Endothelial cell of umbilical vein (primary cell): ENCODE data around the gene WIF1. TPM values are rescaled to one million over a fixed set of nuclear protein-coding genes. Genes with fewer than 3 reads are reported as not detected.

ENCODE experiments used
- BruUV-seq: library from RNA; stranded (reverse); fragments of 400-500 nt; replicated peaks from 2 replicates; lab custom pipeline; 2021; lab: Mats Ljungman, UMichigan
- CTCF ChIA-PET: fragments of 300-600, 350-600 bp; sonication (Branson Sonifier 250); formaldehyde crosslinking; loops from one replicate; lab custom pipeline; 2021; ENCODE audit warnings: antibody characterized with exemption, inconsistent platforms; lab: Charles Lee
- POLR2A ChIA-PET: fragments of 300-600, 350-600 bp; sonication (Branson Sonifier 250); formaldehyde crosslinking; loops from one replicate; lab custom pipeline; 2021; ENCODE audit warnings: antibody characterized with exemption, inconsistent platforms; lab: Charles Lee
- DNase-seq: peaks from one replicate; pipeline ENCODE4 v3.0.0-alpha.2; 2011; ENCODE audit warnings: low read depth, low spot score
- FAIRE-seq: peaks from 2 replicates; lab custom pipeline; 2011; peaks lifted over from hg19 to GRCh38; lab: Jason Lieb, UNC
- H2AFZ ChIP-seq: 2 replicates; pipeline ENCODE4 v1.6.0; 2012; ENCODE audit warnings: low read depth, low read length, control low read depth, inconsistent platforms
- H3K27ac ChIP-seq: 2 replicates; pipeline ENCODE4 v1.5.1; 2011; ENCODE audit warnings: low read depth, mild to moderate bottlenecking, control low read depth, low read length, moderate library complexity; ENCODE audit not compliant: insufficient read depth
- H3K27me3 ChIP-seq, 2 experiments: 2 replicates each; pipeline versions ENCODE4 v1.6.0 to v1.6.1; 2011; ENCODE audit warnings: low read length in 2 of 2, mixed read lengths in 1 of 2; ENCODE audit not compliant: control insufficient read depth in 2 of 2, insufficient read depth in 2 of 2
- H3K36me3 ChIP-seq, 2 experiments: 2 replicates in 1 of 2; 3 replicates in 1 of 2; pipeline ENCODE4 v1.5.1; 2011; ENCODE audit warnings: low read length in 2 of 2, mild to moderate bottlenecking in 1 of 2, moderate library complexity in 1 of 2; ENCODE audit not compliant: control insufficient read depth in 2 of 2, insufficient read depth in 2 of 2; ENCODE audit errors: extremely low read depth in 1 of 2
- H3K4me1 ChIP-seq: 3 replicates; pipeline ENCODE4 v1.5.1; 2011; ENCODE audit warnings: mild to moderate bottlenecking, low read length; ENCODE audit not compliant: control insufficient read depth, insufficient read depth; ENCODE audit errors: extremely low read depth
- H3K4me2 ChIP-seq: 2 replicates; pipeline ENCODE4 v1.6.1; 2011; ENCODE audit warnings: low read length, control low read depth, mixed read lengths; ENCODE audit not compliant: insufficient read depth
- H3K4me3 ChIP-seq, 3 experiments: fragments of 200-600 bp in 1 of 3; sonication (generic), shearing (Covaris generic) in 1 of 3; replicated peaks in 1 of 3; 2 replicates each; pipeline ENCODE4 v1.5.1; 2011 to 2016; ENCODE audit warnings: control low read depth in 3 of 3, low read length in 3 of 3, mild to moderate bottlenecking in 2 of 3, inconsistent platforms in 1 of 3, low read depth in 1 of 3, moderate library complexity in 1 of 3; ENCODE audit not compliant: insufficient read depth in 1 of 3
- H3K79me2 ChIP-seq: 2 replicates; pipeline ENCODE4 v1.6.0; 2012; ENCODE audit warnings: low read length, inconsistent platforms; ENCODE audit not compliant: control insufficient read depth, insufficient read depth
- H3K9ac ChIP-seq: replicated peaks from 2 replicates; pipeline ENCODE3; 2011; ENCODE audit warnings: low read length, control low read depth; ENCODE audit not compliant: insufficient read depth; ENCODE audit errors: extremely low read depth
- H3K9me1 ChIP-seq: replicated peaks from 3 replicates; pipeline ENCODE4 v1.6.0; 2011; ENCODE audit warnings: mild to moderate bottlenecking, low read length; ENCODE audit not compliant: control insufficient read depth, insufficient read depth; ENCODE audit errors: extremely low read depth
- H3K9me3 ChIP-seq: replicated peaks from 2 replicates; pipeline ENCODE4 v1.5.1; 2012; ENCODE audit warnings: low read length, inconsistent platforms; ENCODE audit not compliant: control insufficient read depth, insufficient read depth
- H4K20me1 ChIP-seq: replicated peaks from 2 replicates; pipeline ENCODE3; 2011; ENCODE audit warnings: mild to moderate bottlenecking, low read length; ENCODE audit not compliant: control insufficient read depth, insufficient read depth; ENCODE audit errors: extremely low read depth
- EZH2 ChIP-seq: IDR thresholded peaks from 2 replicates; pipeline ENCODE4 v1.6.1; 2012; ENCODE audit warnings: borderline replicate concordance, low read depth, mild to moderate bottlenecking, moderate library complexity, low read length, inconsistent platforms; ENCODE audit not compliant: severe bottlenecking
- FOS ChIP-seq: IDR thresholded peaks from 2 replicates; pipeline ENCODE4 v1.6.1; 2011; ENCODE audit warnings: mild to moderate bottlenecking, low read length, moderate library complexity, borderline replicate concordance; ENCODE audit not compliant: insufficient read depth
- GATA2 ChIP-seq: IDR thresholded peaks from 2 replicates; pipeline ENCODE4 v1.7.0; 2011; ENCODE audit warnings: low read depth, mild to moderate bottlenecking, moderate library complexity, mixed read lengths, low read length; ENCODE audit not compliant: insufficient read length, insufficient read depth
- JUN ChIP-seq: IDR thresholded peaks from 2 replicates; pipeline ENCODE4 v1.6.1; 2011; ENCODE audit warnings: borderline replicate concordance, low read depth; ENCODE audit not compliant: insufficient read length, insufficient read depth
- MYC ChIP-seq: IDR thresholded peaks from one replicate; pipeline ENCODE4 v1.6.1; 2011; ENCODE audit warnings: mild to moderate bottlenecking, low read depth, low read length
- POLR2AphosphoS5 ChIP-seq: IDR thresholded peaks from 2 replicates; pipeline ENCODE4 v1.6.1; 2012; ENCODE audit warnings: low read depth, mild to moderate bottlenecking, control low read depth, low read length, moderate library complexity; ENCODE audit not compliant: insufficient read depth
- dilution Hi-C: fragments of 300-500 bp; cut with MboI; formaldehyde crosslinking; loops from one replicate; pipeline ENCODE4 v1.15.0; 2019; ENCODE audit warnings: low sequenced_read_pairs; ENCODE audit not compliant: extremely low pct_ligation_motif_present
- intact Hi-C: fragments of 100-400 bp; cut with micrococcal nuclease; formaldehyde crosslinking; loops from one replicate; pipeline ENCODE4 v1.10.0; 2022
- polyA plus RNA-seq, 4 experiments: library from polyadenylated mRNA; depleted of rRNA in 3 of 4; stranded (reverse) in 3 of 4; unstranded in 1 of 4; fragments of >200 nt; gene quantifications; 2 replicates each; pipeline versions ENCODE4 v1.2.1 to v1.2.3, GENCODE V29; 2011 to 2012; ENCODE audit warnings: missing spikeins in 1 of 4
- total RNA-seq: library from RNA; stranded (reverse); gene quantifications from 2 replicates; pipeline ENCODE4 v1.2.3, GENCODE V29; 2021
- TF ChIP-seq, protein P1 (sequence below): IDR thresholded peaks from 2 replicates; pipeline ENCODE4 v1.6.1; 2011; ENCODE audit not compliant: insufficient read depth, insufficient read length
- TF ChIP-seq, protein P2 (sequence below), 2 donors: IDR thresholded peaks; 1 replicate in 1 of 2; 2 replicates in 1 of 2; pipeline ENCODE4 v1.5.1; 2011; ENCODE audit warnings: low read length in 2 of 2, mild to moderate bottlenecking in 2 of 2, moderate library complexity in 2 of 2, control low read depth in 1 of 2, inconsistent platforms in 1 of 2, low read depth in 1 of 2; ENCODE audit not compliant: insufficient read depth in 1 of 2; ENCODE audit errors: extremely low read depth in 1 of 2

WIF1 gene
- total and polyA plus RNA-seq, 2 donors (not counting 3 experiments of a cell fraction or from before 2014, with no cell fraction given) = not detected

DNA sequence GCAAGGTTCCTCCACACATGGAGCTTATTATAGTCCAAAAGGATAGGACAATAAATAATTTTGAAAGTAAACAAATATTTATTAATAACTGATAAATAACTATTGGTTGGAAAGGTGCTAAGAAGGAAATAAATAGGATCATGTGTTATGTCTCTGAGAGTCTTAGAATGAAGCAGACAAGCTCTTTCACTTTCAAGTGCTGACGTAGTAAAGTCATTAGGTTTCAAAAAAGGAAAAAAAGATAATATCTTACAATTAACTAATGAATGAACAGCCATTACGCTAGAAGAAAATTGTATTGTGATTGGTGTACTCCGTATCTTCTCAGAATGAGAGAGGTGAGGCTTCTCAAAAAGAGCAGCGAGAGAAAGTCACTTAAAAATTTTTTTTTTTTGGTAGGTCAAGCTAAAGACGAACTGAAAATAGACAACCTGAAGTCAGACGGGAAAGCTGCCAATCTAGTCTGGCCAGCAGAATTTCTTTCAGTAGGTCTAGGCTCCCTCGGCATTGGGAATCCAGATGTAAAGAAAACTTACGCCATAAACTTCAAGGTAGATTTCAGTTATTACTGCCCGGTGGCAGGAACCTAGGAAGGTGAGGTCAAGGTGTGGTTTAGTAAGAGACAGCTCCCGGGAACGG lies 47.7 kb upstream of the WIF1 start:
- ChIA-PET POLR2A (interaction anchor here (0.6 to 1.6 kb wide), 6 partner anchors 19 to 956 kb away, joined by 3 to 5 read pairs (median 4); no protein-coding TSS in a partner anchor), CTCF (interaction anchor here (0.8 to 6.8 kb wide), 9 partner anchors 12 to 367 kb away, joined by 3 to 91 read pairs (median 3); no protein-coding TSS in a partner anchor)
- H3K79me2 ChIP-seq = peaks cover 44% of the 10 kb centered on the region
- no peak for DNase-seq
- H2AFZ ChIP-seq = peak overlapping the region; percentile 100
- no peaks in the 10 kb centered on the region for H3K27me3 ChIP-seq
- no peak for FAIRE-seq
- dilution Hi-C loops (no loop called here), intact Hi-C loops (loop anchor here (2.0 kb wide), 2 partner anchors 100 to 110 kb away; partner anchors contain the start of gene MSRB3)
- BruUV-seq = TSS peak; percentile 65
- peak overlapping the region; percentile 100 for H3K4me2 ChIP-seq
- no peaks in the 10 kb centered on the region for H3K36me3 ChIP-seq
- no peaks in the 10 kb centered on the region for H3K9me1 ChIP-seq
- peak overlapping the region; percentile 96 for H3K9ac ChIP-seq
- no peaks in the 10 kb centered on the region for H3K9me3 ChIP-seq
- TF ChIP-seq, protein P1, sequence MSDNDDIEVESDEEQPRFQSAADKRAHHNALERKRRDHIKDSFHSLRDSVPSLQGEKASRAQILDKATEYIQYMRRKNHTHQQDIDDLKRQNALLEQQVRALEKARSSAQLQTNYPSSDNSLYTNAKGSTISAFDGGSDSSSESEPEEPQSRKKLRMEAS = no peak
- TF ChIP-seq, protein P2, sequence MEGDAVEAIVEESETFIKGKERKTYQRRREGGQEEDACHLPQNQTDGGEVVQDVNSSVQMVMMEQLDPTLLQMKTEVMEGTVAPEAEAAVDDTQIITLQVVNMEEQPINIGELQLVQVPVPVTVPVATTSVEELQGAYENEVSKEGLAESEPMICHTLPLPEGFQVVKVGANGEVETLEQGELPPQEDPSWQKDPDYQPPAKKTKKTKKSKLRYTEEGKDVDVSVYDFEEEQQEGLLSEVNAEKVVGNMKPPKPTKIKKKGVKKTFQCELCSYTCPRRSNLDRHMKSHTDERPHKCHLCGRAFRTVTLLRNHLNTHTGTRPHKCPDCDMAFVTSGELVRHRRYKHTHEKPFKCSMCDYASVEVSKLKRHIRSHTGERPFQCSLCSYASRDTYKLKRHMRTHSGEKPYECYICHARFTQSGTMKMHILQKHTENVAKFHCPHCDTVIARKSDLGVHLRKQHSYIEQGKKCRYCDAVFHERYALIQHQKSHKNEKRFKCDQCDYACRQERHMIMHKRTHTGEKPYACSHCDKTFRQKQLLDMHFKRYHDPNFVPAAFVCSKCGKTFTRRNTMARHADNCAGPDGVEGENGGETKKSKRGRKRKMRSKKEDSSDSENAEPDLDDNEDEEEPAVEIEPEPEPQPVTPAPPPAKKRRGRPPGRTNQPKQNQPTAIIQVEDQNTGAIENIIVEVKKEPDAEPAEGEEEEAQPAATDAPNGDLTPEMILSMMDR (IDR thresholded peaks at IDR 0.05; ENCODE audit: extremely low read depth in 1 of 2, insufficient read depth in 1 of 2, low read depth in 1 of 2, low read length in 2 of 2) = no peak
- TF ChIP-seq JUN = no peak
- no peak for TF ChIP-seq GATA2
- no peak for TF ChIP-seq FOS
- TF ChIP-seq EZH2 = no peak
- TF ChIP-seq MYC = no peak
- no peak for TF ChIP-seq POLR2AphosphoS5
- peaks cover 4% of the 10 kb centered on the region for H4K20me1 ChIP-seq
- H3K4me1 ChIP-seq = peaks cover 33% of the 10 kb centered on the region
- H3K4me3 ChIP-seq = peak overlapping the region; percentile 77 to 97 (median 97)
- peak overlapping the region; percentile 98 for H3K27ac ChIP-seq
